ENCODE measurements around the gene RAPGEF2.
A peak's percentile ranks its signal among the peaks of the same experiment; 100 is the strongest.
"Not testable (repeated sequence)": the region's sequence is repeated elsewhere in the genome, so short reads cannot be mapped to it uniquely, and the experiment has no call there.

RAPGEF2 gene

DNA sequence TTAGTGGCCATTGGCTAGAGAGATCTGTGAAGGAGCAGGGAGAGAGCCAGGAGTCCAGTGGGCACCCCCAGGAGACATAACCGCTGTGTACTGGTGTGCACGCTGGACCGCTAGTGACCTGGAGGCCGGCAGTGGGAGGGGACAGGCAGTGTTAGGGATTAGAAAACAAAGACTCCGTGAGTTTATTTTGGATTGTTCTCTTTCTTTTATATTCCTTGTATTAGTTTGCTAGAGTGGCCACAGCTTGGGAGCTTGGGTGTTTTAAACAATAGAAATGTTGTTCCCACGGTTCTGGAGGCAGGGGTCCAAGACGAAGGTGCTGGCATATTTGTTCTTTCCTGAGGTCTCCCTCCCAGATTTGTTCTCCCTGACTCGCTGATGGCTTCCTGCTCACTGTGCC is 266.4 kb downstream of the RAPGEF2 start:
- DNase-seq (ENCODE audit: low read depth): no peak

DNA sequence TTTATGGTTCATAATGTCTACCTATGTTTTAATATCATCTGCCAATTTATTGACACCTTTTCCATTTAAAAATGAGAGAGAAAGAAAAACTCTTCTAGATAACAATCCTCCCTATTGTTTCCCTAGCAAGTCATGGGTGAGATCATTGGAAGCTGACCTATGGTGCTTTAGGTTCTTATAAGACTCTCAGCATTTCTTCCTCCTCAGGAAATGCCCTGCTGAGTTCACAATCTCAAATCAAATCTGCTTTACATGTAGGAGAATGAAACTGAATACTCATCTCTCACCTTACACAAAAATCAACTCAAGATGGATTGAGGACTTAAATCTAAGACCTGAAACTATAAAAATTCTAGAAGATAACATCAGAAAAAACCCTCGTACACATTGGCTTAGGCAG is 267.4 kb downstream of the RAPGEF2 start:
- DNase-seq (ENCODE audit: low read depth): no peak

DNA sequence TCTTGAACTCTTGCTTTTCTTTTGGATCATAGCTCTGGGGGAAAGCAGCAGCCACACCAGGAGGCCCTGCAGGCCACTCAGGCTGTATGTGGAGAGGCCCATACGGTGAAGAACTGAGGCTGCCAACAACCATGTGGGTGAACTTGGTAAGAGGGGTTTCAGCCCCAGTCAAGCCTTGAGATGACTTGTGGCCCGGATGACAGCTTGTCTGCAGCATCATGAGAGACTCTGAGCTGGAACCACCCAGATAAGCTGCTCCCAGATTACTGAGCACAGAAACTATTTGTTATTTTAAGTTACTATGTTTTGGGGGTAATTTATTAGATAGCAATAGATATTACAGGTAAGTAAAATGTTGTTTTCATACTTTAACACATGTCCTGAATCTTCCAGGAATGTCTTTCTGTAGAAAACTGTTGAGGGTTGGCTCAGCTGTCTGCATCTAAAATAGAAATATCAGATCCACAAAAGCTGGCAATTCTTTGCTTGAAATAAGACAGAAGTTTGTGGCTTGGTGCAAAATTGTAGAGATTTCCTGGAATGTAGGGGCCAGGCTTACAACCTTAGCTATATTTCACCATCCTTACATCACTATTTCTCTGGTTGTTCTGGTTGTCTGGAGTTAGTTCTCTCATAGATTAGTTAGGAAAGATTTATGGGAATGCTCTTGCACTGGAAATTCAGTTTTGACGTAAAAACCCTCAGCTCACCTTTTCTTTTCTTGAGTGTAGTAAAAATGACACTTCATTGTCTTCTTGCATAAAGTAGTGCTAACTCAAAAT is 272.1 kb downstream of the RAPGEF2 start:
- DNase-seq (ENCODE audit: low read depth): no peak

DNA sequence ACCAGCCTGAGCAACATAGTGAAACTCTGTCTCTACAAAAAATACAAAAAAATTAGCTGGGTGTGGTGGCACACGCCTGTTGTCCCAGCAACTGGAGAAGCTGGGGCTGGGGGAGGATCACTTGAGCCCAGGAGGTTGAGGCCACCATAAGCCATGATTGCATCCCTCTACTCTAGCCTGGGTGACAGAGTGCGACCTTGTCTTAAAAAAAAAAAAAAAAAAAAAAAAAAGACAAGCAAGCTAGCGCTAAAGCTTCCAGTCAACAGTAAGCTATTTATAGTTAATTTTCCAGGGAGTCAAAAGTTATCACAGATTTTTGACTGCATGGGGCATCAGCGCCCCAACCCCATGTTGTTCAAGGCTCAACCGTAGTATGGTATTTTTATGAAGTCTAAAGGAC is 273.4 kb downstream of the RAPGEF2 start:
- no peak for DNase-seq (ENCODE audit: low read depth)

DNA sequence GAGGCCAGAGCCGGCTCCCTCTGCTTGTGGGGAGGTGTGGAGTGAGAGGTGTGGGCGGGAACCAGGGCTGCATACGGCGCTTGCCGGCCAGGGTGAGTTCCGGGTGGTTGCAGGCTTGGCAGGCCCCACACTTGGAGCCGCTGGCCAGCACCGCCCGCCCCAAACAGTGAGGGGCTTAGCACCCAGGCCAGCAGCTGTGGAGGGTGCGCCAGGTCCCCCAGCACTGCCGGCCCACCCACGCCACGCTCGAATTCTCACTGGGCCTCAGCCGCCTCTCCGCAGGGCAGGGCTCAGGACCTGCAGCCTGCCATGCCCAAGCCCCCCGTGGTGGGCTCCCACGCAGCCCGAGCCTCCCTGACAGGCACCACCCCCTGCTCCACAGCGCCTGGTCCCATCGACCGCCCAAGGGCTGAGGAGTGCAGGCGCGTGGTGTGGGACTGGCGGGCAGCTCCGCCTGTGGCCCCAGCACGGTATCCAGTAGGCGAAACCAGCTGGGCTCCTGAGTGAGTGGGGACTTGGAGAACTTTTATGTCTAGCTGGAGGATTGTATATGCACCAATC is 275.3 kb downstream of the RAPGEF2 start:
- no peak for DNase-seq (ENCODE audit: low read depth)

DNA sequence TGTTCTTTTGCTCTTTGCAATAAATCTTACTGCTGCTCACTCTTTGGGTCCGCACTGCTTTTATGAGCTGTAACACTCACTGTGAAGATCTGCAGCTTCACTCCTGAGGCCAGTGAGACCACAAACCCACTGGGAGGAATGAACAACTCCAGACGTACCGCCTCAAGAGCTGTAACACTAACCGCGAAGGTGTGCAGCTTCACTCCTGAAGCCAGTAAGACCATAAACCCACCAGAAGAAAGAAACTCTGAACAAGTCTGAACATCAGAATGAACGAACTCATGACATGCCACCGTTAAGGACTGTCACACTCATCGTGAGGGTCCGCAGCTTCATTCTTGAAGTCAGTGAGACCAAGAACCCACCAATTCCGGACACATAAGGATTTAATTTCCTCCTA is 276.2 kb downstream of the RAPGEF2 start:
- not testable (repeated sequence) for DNase-seq (ENCODE audit: low read depth)

DNA sequence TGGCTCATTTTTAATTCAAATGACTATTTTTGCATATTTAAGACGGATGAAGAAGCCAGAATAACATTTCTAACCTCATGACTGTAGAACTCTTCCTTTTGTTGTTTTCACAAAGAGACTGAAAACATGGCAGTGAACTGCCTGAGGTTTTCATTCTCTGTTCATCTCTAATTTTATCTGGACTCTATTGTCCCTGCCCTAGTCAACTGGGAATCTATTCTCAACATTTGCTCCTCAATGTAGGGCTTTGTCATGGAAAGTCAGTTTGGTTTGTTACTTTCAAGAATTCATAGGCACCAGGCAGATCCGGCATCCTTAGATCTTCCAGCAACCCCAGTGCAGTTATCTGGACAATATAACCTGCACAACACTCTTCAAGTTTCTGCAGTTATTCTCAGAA is 277.0 kb downstream of the RAPGEF2 start:
- DNase-seq (ENCODE audit: low read depth): no peak

DNA sequence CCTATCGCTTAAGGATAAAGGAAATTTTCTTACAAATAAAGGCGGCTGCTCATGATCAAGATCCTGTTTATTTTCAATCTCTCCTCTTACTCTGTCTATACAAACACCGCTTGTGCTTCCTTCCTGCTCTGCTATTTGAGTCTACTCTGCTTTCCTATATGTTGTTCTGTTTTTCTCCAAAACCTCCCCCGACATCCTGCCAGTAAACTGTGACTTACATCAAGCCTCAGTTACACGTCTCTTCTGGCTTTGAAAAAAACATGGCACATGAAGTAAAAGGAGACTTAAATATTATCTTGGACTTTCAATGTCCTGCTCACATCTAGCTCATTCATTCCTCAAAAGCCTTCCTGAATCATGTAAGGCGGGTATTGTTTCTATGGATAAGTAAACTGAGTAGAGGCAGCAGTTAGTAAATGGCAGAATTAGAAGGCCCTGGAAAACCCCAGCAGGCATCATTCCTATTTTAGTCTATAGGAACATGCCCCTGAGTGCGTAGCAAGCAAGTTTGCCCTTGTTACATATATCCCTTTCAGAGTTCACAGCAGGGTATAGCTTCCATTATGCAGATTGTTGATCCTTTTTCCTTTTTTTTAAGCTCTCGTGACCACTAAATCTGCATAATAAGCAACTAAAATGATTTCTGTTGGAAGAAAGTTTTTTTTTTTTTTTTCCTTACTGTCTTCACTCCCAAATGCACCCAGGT is 280.1 kb downstream of the RAPGEF2 start:
- no peak for DNase-seq (ENCODE audit: low read depth)

DNA sequence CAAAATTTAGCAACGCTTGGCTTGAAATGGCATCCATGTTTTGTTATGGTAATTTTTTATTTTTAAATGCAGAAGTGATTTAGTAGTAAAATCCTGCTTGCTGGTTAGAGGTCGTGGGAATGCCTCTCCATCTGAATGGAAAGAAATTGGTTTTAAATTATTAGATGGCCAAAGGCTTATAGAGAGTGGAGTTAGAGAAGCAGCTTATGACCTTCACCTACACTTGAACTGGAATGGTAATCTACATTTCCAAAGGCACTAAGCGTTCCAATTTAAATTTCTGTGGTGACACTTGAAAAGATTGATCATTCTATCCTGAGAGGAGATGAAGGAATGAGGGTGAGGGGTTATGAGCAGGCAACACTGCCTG is 280.7 kb downstream of the RAPGEF2 start:
- DNase-seq (ENCODE audit: low read depth): no peak

DNA sequence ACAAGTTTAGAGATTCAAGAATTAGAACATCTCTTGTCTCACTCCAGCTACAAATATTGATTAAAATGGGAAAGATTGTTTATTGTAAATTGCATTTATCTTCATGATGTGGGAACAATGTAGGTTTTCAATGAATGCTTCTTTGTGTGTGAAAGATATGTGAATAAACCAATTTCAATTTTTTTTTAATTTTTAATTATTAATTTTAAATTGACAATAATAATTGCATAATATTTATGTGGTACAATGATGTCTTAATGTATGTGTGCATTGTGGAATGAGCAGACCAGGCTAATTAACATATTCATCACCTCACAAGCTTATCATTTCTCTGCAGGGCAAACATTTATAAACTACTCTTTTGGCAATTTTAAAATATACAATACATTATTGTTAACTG is 281.1 kb downstream of the RAPGEF2 start:
- DNase-seq (ENCODE audit: low read depth): no peak

DNA sequence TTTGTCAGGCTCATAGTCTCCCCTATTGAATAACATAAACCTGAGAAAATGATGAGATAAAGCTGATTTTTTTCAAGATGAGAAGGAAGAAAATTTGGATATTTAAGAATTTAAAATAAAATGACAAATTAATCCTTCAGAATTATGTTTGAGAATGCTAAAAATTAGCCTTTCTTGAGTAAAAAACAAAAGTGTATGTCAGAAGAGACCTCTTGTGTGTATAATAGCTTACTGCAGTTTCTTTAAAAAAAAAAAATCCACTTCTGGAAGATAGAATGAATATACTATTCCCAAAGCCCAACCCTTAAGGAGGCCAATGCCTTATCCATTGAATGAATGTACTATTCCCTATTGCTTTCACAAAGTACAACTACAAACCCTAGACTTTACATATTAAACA is 281.8 kb downstream of the RAPGEF2 start:
- DNase-seq (ENCODE audit: low read depth): no peak

DNA sequence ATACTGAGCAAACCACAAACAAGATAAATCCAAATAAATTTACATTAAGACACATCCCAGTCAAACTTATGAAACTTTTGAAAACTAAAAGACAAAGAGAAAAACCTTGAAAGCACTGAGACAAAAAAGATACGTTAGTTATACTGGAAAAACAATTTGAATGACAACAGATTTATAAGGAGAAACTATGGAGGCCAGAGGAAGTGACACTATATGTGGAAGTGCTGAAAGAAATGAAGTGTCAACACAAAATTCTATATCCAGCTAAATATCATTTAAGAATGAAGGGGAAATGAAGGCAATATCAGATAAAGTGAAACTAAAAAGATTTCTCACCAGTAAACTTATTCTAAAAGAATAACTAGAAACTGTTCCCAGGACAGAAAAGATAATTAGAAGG is 283.7 kb downstream of the RAPGEF2 start:
- no peak for DNase-seq (ENCODE audit: low read depth)

DNA sequence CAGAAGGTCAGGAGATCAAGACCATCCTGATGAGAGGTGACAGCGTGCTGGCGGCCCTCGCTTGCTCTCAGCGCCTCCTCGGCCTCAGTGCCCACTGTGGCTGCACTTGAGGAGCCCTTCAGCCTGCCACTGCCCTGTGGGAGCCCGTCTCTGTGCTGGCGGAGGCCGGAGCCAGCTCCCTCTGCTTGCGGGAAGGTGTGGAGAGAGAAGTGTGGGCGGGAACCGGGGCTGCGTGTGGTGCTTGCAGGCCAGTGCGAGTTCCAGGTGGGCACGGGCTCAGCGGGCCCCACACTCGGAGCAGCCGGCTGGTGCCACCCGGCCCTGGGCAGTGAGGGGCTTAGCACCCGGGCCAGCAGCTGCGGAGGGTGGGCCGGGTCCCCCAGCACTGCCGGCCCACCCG is 286.9 kb downstream of the RAPGEF2 start:
- DNase-seq (ENCODE audit: low read depth): no peak

DNA sequence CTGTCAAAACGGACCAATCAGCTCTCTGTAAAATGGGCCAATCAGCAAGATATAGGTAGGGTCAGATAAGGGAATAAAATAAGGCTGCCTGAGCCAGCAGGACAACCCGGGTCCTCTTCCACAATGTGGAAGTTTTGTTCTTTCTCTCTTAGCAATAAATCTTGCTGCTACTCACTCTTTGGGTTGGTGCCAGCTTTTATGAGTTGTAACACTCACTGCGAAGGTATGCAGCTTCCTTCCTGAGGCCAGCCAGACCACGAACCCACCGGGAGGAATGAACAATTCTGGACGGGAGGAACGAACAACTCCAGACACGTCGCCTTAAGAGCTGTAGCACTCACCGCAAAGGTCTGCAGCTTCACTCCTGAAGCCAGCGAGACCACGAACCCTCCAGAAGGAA is 287.8 kb downstream of the RAPGEF2 start:
- DNase-seq (ENCODE audit: low read depth): peak; percentile 68

DNA sequence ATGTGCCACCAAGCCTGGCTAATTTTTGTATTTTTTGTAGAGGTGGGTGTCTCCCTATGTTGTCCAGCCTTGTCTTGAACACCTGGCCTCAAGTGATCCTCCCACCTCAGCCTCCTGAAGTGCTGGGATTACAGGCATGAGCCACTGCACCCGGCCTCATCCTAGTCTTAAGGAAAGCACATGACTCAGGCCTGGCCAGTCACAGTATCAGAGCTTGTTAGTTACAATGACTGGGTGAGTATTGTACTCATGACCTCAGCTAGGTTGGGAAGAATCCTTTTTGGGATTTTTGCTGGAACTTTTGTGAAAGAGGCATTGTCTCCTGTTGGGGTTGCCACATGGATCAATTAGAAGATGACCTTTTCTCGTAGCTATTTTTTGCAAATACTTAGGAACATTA is 292.8 kb downstream of the RAPGEF2 start:
- DNase-seq (ENCODE audit: low read depth): no peak

DNA sequence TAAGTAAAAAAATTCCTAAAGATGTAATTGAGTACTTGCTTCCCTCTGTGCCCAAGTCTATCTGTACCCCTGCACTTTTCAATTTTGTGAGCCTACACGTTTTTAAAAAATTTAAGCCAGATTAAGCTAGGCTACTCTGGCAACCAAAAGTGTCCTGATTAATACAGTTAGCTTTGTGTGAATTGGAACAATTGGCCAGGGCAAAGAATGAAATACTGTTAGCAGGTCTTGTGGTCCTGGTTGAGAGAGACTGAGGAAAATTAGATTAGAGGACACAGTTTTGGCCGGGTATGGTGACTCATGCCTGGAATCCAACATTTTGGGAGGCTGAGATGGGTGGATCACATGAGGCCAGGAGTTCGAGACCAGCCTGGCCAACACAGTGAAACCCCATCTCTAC is 293.3 kb downstream of the RAPGEF2 start:
- no peak for DNase-seq (ENCODE audit: low read depth)

DNA sequence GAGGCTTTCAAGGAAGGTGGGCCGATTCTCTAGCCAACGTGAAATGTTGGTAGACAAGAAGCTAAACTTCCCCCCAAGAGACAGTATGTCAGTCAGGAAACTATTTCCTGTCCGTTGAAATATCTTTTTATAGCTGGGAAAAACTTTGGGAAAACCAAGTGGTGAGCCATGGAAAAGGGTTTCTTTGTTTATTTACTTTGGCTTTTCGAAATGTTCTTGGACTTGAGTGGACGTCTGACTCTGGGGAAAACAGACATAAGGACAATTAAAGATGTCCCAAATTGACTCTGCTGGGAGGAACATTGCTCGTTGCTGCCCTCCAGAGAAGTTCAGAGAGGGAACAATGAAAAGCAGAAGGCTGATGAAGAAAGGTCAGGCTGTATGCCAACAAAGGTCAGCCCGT is 295.4 kb downstream of the RAPGEF2 start:
- DNase-seq (ENCODE audit: low read depth): no peak

DNA sequence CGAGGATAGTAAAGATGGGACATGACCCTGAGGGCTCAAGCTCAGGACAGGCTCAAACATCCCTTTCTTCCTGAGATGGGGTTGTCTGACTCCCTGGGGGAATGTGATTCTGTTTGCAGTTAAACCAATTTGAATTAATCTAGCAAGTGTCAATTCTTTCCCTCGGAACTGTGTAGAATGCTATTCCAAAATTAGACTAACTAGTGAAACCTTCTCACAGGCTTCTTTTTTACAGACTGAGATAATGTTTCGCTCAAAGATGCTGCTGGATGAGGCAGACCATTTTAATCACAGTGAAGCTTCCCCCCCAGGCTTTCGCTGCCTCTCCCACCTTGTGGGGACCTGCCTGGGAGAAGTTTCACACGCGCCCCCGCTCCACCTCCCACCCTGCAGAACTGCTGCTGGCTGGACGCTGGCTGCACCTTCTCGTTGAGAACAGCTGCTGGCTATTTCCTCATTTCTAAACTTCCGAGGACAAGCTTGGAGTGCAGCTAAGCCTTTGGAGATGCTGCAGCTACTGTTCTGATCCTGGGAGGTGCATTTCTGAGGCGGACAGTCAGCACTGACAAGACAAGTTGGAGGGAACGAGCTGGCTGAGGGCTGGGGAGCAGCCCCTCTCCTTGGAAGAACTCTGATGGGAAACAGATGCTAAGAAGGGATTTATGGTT is 297.8 kb downstream of the RAPGEF2 start:
- DNase-seq (ENCODE audit: low read depth): no peak

DNA sequence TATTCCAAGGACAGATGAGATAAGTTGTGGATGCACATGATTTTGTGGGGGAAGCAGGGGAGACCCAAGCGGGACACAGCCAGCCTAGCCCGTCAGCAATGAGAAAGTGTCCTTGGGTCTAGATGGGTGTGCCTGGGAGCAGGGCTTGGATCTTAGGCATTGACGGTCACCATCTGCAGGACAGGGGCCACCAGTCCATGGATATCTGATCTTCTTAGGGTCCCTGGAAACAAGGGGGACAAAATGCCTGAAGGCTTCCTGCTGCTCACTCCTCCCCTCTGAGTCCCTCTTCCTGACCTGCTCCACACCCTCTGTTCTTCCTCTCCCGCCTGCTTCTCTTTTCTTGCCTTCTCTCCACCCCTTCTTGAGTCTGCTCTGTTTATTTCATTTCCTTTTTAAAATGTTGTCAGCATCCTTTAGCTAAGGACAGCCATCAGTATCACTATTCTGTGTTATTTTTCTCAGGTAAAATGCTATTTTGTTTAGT is 298.4 kb downstream of the RAPGEF2 start:
- DNase-seq (ENCODE audit: low read depth): no peak

DNA sequence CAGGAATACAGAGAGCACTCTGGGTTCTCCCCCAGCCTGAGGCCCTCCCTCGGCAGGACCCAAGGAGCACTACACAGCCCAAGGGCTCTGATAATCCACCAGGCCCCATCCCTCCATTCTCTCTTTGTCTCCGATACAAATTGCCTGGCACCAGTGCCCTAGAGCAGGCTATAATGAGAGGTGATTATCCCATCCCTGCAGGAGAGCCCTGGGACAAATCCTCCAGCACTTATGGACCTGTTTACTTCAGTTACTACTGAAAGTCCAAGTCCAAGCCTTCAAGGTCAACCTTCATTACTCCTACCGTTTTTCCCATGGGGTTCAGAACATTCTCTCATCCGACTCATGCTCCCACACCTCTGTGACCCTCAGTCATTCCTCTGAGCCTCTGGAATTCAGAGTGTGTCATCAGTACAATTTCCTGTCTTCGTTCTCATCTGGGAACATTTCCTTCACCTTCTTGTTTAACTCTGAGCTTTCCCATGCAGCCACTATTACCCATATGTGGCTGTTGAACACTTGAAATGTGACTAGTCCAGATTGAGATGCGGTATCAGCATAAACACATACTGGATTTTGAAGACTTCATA is 299.0 kb downstream of the RAPGEF2 start:
- DNase-seq (ENCODE audit: low read depth): no peak

Measured in fibroblast of the conjunctiva (primary cell).